GM23248 (cell line): Measurements from ENCODE around the gene PRDM12.

Experiments
- EZH2 ChIP-seq: fragments of 200-600 bp; sonication (generic); IDR thresholded peaks from 2 replicates; pipeline ENCODE4 v1.6.1; 2018; ENCODE audit warnings: antibody characterized with exemption, mild to moderate bottlenecking; ENCODE audit not compliant: insufficient read depth, poor library complexity, severe bottlenecking
- EZH2phosphoT487 ChIP-seq: fragments of 200-600 bp; sonication (generic); IDR thresholded peaks from 2 replicates; pipeline ENCODE4 v1.6.1; 2018; ENCODE audit warnings: antibody characterized with exemption, moderate library complexity, mild to moderate bottlenecking, low read depth; ENCODE audit not compliant: insufficient read depth

GRCh38 chr9:130693426-130694191, 29.2 kb downstream of the PRDM12 start, which contains the start of gene EXOSC2:
- TF ChIP-seq EZH2phosphoT487 (no peak), EZH2 (no peak)
